Peyer's patch (tissue), 4 donors: Measurements from ENCODE around the gene SLC1A5.

Experiments used
- POLR2A ChIP-seq, 2 donors: fragments of 450-650 bp; IDR thresholded peaks; one replicate each; pipeline ENCODE4 v1.5.1; 2017; ENCODE audit warnings: antibody characterized with exemption in 2 of 2, mild to moderate bottlenecking in 2 of 2, moderate library complexity in 2 of 2
- TF ChIP-seq, protein P1 (sequence below), 6 experiments: fragments of 450-650 bp in 4 of 6; fragments of 200-600 bp in 2 of 6; sonication (generic) in 1 of 6; IDR thresholded peaks; one replicate each; pipeline ENCODE4 v1.5.1; 2017 to 2019; ENCODE audit warnings: antibody characterized with exemption in 6 of 6, mild to moderate bottlenecking in 3 of 6, moderate library complexity in 1 of 6

DNA sequence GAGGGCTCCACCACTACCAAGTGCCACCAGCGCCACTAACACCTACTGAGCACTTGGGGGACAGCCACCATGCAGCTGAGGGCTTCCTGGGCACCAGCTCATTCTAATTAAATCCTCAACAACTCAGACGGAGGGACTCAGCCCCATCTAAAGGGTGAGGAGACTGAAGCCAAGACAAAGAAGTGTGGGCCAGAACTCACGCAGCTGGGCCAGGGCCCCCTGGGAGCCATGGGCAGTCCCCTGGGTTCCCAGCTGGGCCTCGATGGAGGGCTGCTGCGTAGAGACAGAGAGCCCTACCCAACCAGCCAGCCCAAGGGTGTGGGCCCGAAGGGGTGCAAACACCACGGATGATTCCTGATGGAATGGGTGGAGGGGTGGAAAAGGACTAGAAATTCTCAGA lies 58.7 kb downstream of the SLC1A5 start:
- TF ChIP-seq, protein P1, sequence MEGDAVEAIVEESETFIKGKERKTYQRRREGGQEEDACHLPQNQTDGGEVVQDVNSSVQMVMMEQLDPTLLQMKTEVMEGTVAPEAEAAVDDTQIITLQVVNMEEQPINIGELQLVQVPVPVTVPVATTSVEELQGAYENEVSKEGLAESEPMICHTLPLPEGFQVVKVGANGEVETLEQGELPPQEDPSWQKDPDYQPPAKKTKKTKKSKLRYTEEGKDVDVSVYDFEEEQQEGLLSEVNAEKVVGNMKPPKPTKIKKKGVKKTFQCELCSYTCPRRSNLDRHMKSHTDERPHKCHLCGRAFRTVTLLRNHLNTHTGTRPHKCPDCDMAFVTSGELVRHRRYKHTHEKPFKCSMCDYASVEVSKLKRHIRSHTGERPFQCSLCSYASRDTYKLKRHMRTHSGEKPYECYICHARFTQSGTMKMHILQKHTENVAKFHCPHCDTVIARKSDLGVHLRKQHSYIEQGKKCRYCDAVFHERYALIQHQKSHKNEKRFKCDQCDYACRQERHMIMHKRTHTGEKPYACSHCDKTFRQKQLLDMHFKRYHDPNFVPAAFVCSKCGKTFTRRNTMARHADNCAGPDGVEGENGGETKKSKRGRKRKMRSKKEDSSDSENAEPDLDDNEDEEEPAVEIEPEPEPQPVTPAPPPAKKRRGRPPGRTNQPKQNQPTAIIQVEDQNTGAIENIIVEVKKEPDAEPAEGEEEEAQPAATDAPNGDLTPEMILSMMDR (IDR thresholded peaks at IDR 0.05) = no peak
- no peak for TF ChIP-seq POLR2A (IDR thresholded peaks at IDR 0.05)
